H1 (cell line): ENCODE results near the gene CFAP100. TPM values are rescaled to one million over a fixed set of nuclear protein-coding genes. Genes with fewer than 3 reads are reported as not detected.

Source experiments
- ASH2L ChIP-seq: fragments of 200-600, 300-600 bp; sonication (generic); IDR thresholded peaks from one replicate; pipeline ENCODE4 v1.7.1; 2017; ENCODE audit warnings: low read length
- CREB1 ChIP-seq: IDR thresholded peaks from 2 replicates; pipeline ENCODE4 v1.6.1; 2012; ENCODE audit warnings: inconsistent platforms
- EGR1 ChIP-seq: IDR thresholded peaks from 2 replicates; pipeline ENCODE4 v1.6.1; 2011; ENCODE audit warnings: low read depth, low read length, borderline replicate concordance
- NANOG ChIP-seq: IDR thresholded peaks from 2 replicates; pipeline ENCODE4 v1.6.1; 2011; ENCODE audit warnings: low read length, low read depth, mild to moderate bottlenecking, inconsistent platforms; ENCODE audit not compliant: insufficient read depth, poor library complexity, severe bottlenecking
- RAD21 ChIP-seq, 2 experiments: IDR thresholded peaks in 1 of 2; conservative IDR thresholded peaks in 1 of 2; 2 replicates each; pipeline ENCODE4 v1.6.1; 2011; ENCODE audit warnings: low read depth in 2 of 2, low read length in 2 of 2, improper control_type of control experiment in 1 of 2, inconsistent platforms in 1 of 2, mild to moderate bottlenecking in 1 of 2, moderate library complexity in 1 of 2
- RBBP5 ChIP-seq: IDR thresholded peaks from 2 replicates; pipeline ENCODE4 v1.7.1; 2012; ENCODE audit warnings: low read depth, mild to moderate bottlenecking, inconsistent platforms, low read length, moderate library complexity, borderline replicate concordance
- SIX5 ChIP-seq: IDR thresholded peaks from 2 replicates; pipeline ENCODE4 v1.6.1; 2011; ENCODE audit warnings: mild to moderate bottlenecking, low read depth, low read length
- SP1 ChIP-seq: IDR thresholded peaks from 2 replicates; pipeline ENCODE4 v1.6.1; 2011; ENCODE audit warnings: low read depth, low read length
- SP2 ChIP-seq: IDR thresholded peaks from 2 replicates; pipeline ENCODE4 v1.6.1; 2012; ENCODE audit warnings: mild to moderate bottlenecking, low read length, inconsistent platforms
- polyA plus RNA-seq, 7 experiments: library from polyadenylated mRNA; depleted of rRNA in 3 of 7; stranded (reverse) in 5 of 7; unstranded in 2 of 7; fragments of >200 nt in 5 of 7; fragments of 200-250 nt in 2 of 7; gene quantifications; 1 replicate in 5 of 7; 2 replicates in 1 of 7; 4 replicates in 1 of 7; pipeline versions ENCODE4 v1.2.1 to v1.2.3, GENCODE V29; 2011 to 2013; ENCODE audit warnings: missing spikeins in 2 of 7, mixed read lengths in 2 of 7
- total RNA-seq: library from RNA; stranded (reverse); fragmentation: NEBNext Ultra II Directional; extraction: Animal tissue kit (Norgen Biotek cat#: 25700); gene quantifications from 2 replicates; pipeline ENCODE4 v1.2.1, GENCODE V29; 2021
- TF ChIP-seq, protein P1 (sequence below): IDR thresholded peaks from 2 replicates; pipeline ENCODE4 v1.6.1; 2012; ENCODE audit warnings: low read length, inconsistent platforms

CFAP100 gene
- total and polyA plus RNA-seq, 2 of the 8 experiments (the other 6 are each of a cell fraction or from before 2014, with no cell fraction given): 0.17 TPM; not detected in 1

DNA sequence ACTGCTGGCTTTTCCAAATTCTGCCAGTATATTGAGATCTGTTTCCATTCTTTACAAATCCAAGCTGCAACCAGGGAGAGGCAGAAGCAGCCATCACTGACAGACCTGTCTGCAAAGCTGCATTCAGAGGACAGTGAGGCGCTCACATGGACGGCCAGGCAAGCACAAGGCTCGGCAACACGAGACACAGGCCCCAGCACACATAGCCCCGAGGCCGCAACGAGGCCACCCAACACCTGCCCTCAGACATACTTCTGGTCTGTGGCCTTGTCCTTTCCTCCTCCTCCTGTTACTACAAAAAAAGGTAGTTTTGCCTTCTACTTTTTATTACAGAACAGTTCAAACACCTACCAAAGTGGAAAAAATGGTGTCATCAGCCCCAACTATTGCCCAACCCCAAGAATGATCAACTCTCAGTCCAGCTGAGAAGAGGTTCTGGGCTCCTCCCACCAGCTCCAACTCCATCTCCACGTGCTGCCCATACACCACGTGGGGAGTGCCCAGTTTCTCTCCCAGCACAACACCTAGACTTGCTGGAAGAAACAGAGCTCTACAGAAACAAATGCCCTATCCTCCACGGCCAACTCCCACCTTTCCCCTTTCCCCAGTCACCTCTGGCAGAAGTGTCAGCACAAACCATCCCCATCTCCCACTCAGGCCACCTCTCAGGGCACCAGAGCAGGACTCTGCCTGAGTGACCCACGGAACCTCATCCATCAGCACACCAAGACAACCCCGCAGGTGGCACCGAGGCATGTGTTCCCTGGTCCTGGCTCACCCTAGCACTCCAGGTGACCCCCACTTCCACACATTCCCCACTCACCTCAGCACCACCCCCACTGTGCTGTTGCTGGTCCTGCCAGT, 73.6 kb downstream of the CFAP100 start (continued):
- TF ChIP-seq, protein P1, sequence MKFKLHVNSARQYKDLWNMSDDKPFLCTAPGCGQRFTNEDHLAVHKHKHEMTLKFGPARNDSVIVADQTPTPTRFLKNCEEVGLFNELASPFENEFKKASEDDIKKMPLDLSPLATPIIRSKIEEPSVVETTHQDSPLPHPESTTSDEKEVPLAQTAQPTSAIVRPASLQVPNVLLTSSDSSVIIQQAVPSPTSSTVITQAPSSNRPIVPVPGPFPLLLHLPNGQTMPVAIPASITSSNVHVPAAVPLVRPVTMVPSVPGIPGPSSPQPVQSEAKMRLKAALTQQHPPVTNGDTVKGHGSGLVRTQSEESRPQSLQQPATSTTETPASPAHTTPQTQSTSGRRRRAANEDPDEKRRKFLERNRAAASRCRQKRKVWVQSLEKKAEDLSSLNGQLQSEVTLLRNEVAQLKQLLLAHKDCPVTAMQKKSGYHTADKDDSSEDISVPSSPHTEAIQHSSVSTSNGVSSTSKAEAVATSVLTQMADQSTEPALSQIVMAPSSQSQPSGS: no peak
- TF ChIP-seq NANOG (no peak), SP2 (no peak), RBBP5 (no peak), CREB1 (no peak), SP1 (no peak), ASH2L (no peak), RAD21 (IDR thresholded peaks at IDR 0.05 in 1 of 2, conservative IDR thresholded peaks at IDR 0.05 in 1 of 2; ENCODE audit: low read depth in 2 of 2, low read length in 2 of 2) (no peak), SIX5 (no peak), EGR1 (no peak)
